ENCODE results near the gene NGFR.

DNA sequence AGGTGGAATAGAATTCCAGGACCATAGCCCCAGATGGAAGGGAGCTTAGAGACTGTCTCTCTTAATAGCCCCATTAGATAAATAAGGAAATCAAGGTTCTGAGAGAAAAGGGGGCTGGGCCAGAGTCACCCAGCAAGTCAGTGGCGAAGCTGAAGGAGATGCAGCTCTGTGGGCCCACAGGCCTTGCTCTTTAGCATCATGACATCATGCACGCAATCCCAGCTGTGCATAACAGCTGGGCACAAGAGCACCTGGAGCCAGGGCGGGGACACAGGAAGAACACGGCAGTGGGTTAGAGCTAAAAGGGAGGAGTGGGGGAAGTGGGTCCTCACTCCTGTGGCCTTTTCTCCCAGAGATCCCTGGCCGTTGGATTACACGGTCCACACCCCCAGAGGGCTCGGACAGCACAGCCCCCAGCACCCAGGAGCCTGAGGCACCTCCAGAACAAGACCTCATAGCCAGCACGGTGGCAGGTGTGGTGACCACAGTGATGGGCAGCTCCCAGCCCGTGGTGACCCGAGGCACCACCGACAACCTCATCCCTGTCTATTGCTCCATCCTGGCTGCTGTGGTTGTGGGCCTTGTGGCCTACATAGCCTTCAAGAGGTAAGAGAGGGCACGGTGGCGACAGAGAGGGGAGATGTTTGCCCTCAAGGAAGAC lies 15.1 kb downstream of the NGFR start:
- no peak for TF ChIP-seq EP300 (IDR thresholded peaks at IDR 0.05)
- TF ChIP-seq, protein P1, sequence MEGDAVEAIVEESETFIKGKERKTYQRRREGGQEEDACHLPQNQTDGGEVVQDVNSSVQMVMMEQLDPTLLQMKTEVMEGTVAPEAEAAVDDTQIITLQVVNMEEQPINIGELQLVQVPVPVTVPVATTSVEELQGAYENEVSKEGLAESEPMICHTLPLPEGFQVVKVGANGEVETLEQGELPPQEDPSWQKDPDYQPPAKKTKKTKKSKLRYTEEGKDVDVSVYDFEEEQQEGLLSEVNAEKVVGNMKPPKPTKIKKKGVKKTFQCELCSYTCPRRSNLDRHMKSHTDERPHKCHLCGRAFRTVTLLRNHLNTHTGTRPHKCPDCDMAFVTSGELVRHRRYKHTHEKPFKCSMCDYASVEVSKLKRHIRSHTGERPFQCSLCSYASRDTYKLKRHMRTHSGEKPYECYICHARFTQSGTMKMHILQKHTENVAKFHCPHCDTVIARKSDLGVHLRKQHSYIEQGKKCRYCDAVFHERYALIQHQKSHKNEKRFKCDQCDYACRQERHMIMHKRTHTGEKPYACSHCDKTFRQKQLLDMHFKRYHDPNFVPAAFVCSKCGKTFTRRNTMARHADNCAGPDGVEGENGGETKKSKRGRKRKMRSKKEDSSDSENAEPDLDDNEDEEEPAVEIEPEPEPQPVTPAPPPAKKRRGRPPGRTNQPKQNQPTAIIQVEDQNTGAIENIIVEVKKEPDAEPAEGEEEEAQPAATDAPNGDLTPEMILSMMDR (IDR thresholded peaks at IDR 0.05) = no peak
- TF ChIP-seq POLR2AphosphoS5 (IDR thresholded peaks at IDR 0.05) = no peak
- no peak for TF ChIP-seq POLR2A (IDR thresholded peaks at IDR 0.05)

All from gastroesophageal sphincter (tissue), 3 donors.